CD4-positive, alpha-beta T cell treated with Interleukin-15 for 4 hours (primary cell): ENCODE results near the gene DNAJC18.

Source experiments
- DNase-seq: peaks from one replicate; pipeline ENCODE4 v3.0.0-alpha.2; 2020; ENCODE audit warnings: low spot score

Gene DNAJC18

DNA sequence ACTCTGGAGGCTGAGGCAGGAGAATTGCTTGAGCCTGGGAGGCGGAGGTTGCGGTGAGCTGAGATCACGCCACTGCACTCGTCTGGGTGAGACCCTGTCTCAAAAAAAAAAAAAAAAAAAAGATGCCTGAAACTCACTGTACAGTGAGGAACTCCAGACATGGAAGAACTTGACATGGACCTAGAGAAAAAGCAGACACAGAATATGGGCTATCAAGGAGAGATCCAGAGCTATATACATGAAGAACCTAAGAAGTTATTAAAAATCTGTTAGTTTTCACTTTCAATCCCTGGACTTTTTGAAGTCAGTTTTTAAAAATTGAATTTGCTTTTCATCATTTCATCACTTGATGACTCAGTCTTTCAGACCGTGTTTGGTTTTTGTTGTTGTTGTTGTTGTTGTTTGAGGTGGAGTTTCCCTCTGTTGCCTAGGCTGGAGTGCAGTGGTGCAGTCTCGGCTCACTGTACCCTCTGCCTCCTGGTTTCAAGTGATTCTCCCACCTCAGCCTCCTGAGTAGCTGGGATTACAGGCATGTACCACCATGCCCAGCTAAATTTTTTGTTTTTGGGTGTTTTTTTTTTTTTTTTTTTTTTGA lies 77.4 kb downstream of the DNAJC18 start:
- no peak for DNase-seq

DNA sequence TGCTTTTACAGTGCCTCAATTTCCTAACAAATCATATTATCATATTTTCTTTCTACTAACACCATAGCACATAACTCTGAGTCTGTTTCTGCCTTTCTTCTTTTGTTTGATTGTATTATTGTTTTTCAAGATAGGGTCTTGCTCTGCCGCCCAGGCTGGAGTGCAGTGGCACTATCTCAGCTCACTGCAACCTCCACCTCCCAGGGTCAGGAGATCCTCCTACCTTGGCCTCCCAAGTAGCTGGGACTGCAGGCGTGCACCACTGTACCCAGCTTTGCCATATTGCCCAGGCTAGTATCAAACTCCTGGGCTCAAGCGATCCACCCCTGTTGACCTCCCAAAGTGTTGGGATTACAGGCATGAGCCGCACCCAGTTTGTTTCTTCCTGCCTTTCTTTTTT lies 78.9 kb downstream of the DNAJC18 start:
- DNase-seq = no peak
